ENCODE results near the gene CTDSP1. TPM values are rescaled to one million over a fixed set of nuclear protein-coding genes. Genes with fewer than 3 reads are reported as not detected.

CTDSP1 gene
- total RNA-seq, 2 experiments from 2014 or later, result 57.7 to 65.4 TPM

GRCh38 chr2:218400167-218400929 is 680 bp downstream of the CTDSP1 start:
- Mint-ChIP-seq H3K36me3 (ENCODE audit: low read depth) (peaks cover 16% of the 10 kb centered on the region), H3K4me1 (peaks cover 37% of the 10 kb centered on the region), H3K27me3 (peaks cover 6% of the 10 kb centered on the region), H3K27ac (peak overlapping the region; percentile 86), H3K9me3 (ENCODE audit: low read depth) (no peaks in the 10 kb centered on the region), H3K4me3 (peak overlapping the region; percentile 85)
- intact Hi-C loops (cut with DNase I, micrococcal nuclease), result loop anchor here in 1 of 2 experiments (10.0 kb wide), 1 partner anchor 1144 kb away; the partner anchor contains the start of genes CHPF and TMEM198
- ATAC-seq (no peak), DNase-seq (peak; percentile 57)
- CTCF ChIA-PET, result interaction anchor here (1.2 to 1.4 kb wide), 2 partner anchors 11 to 248 kb away, joined by 3 to 4 read pairs; no protein-coding TSS in a partner anchor
- POLR2A ChIA-PET, result interaction anchor here (1.1 kb wide), 1 partner anchor 114 kb away, joined by 5 read pairs; no protein-coding TSS in a partner anchor

GRCh38 chr2:218400930-218401881 is 1.5 kb downstream of the CTDSP1 start:
- H3K36me3 Mint-ChIP-seq (ENCODE audit: low read depth), result peaks cover 19% of the 10 kb centered on the region
- H3K27me3 Mint-ChIP-seq, result peaks cover 6% of the 10 kb centered on the region
- ATAC-seq, result no peak
- intact Hi-C loops (cut with DNase I, micrococcal nuclease), result loop anchor here in 1 of 2 experiments (10.0 kb wide), 1 partner anchor 1144 kb away; the partner anchor contains the start of genes CHPF and TMEM198
- H3K27ac Mint-ChIP-seq, result no peak overlapping the region
- H3K4me1 Mint-ChIP-seq, result peaks cover 41% of the 10 kb centered on the region
- peak overlapping the region; percentile 85 for H3K4me3 Mint-ChIP-seq
- no peak for DNase-seq
- ChIA-PET CTCF (interaction anchor here (0.9 to 1.4 kb wide), 2 partner anchors 247 to 600 kb away, joined by 3 to 4 read pairs; no protein-coding TSS in a partner anchor), POLR2A (interaction anchor here (0.6 kb wide), 1 partner anchor 455 kb away, joined by 3 read pairs; no protein-coding TSS in a partner anchor)
- H3K9me3 Mint-ChIP-seq (ENCODE audit: low read depth), result no peaks in the 10 kb centered on the region

GRCh38 chr2:218401890-218402289 is 2.2 kb downstream of the CTDSP1 start:
- CTCF ChIA-PET, result interaction anchor here (0.9 kb wide), 1 partner anchor 600 kb away, joined by 3 read pairs; no protein-coding TSS in a partner anchor
- DNase-seq (no peak), ATAC-seq (no peak)
- Mint-ChIP-seq H3K36me3 (ENCODE audit: low read depth) (peaks cover 19% of the 10 kb centered on the region), H3K4me3 (peak overlapping the region; percentile 85), H3K9me3 (ENCODE audit: low read depth) (no peaks in the 10 kb centered on the region), H3K4me1 (peaks cover 40% of the 10 kb centered on the region), H3K27me3 (peaks cover 5% of the 10 kb centered on the region), H3K27ac (no peak overlapping the region)
- intact Hi-C loops (cut with DNase I, micrococcal nuclease), result loop anchor here in 1 of 2 experiments (10.0 kb wide), 1 partner anchor 1143 kb away; the partner anchor contains the start of genes CHPF and TMEM198
- POLR2A ChIA-PET, result interaction anchor here (0.6 kb wide), 1 partner anchor 454 kb away, joined by 3 read pairs; no protein-coding TSS in a partner anchor

- H3K4me3 Mint-ChIP-seq, result no peak overlapping the region
- ATAC-seq (no peak), DNase-seq (no peak)
- H3K27ac Mint-ChIP-seq, result no peak overlapping the region
- ChIA-PET POLR2A (no interaction called here), CTCF (no interaction called here)
- peaks cover 19% of the 10 kb centered on the region for H3K36me3 Mint-ChIP-seq (ENCODE audit: low read depth)
- peaks cover 39% of the 10 kb centered on the region for H3K4me1 Mint-ChIP-seq
- no peaks in the 10 kb centered on the region for H3K9me3 Mint-ChIP-seq (ENCODE audit: low read depth)
- peaks cover 5% of the 10 kb centered on the region for H3K27me3 Mint-ChIP-seq
- intact Hi-C loops (cut with DNase I, micrococcal nuclease), result loop anchor here in 1 of 2 experiments (10.0 kb wide), 1 partner anchor 1142 kb away; the partner anchor contains the start of genes CHPF and TMEM198
Measured at GRCh38 chr2:218402491-218402901, 2.8 kb downstream of the CTDSP1 start.

- DNase-seq (no peak), ATAC-seq (no peak)
- Mint-ChIP-seq H3K27ac (no peak overlapping the region), H3K36me3 (ENCODE audit: low read depth) (peaks cover 19% of the 10 kb centered on the region), H3K4me3 (no peak overlapping the region), H3K27me3 (peaks cover 2% of the 10 kb centered on the region), H3K9me3 (ENCODE audit: low read depth) (no peaks in the 10 kb centered on the region), H3K4me1 (peaks cover 38% of the 10 kb centered on the region)
- POLR2A ChIA-PET, result no interaction called here
- CTCF ChIA-PET, result interaction anchor here (0.8 kb wide), 1 partner anchor 859 kb away, joined by 3 read pairs; no protein-coding TSS in a partner anchor
- intact Hi-C loops (cut with DNase I, micrococcal nuclease), result loop anchor here in 1 of 2 experiments (10.0 kb wide), 1 partner anchor 1142 kb away; the partner anchor contains the start of genes CHPF and TMEM198
Measured at GRCh38 chr2:218402911-218403411, 3.3 kb downstream of the CTDSP1 start.

- Mint-ChIP-seq H3K27me3 (peaks cover 5% of the 10 kb centered on the region), H3K36me3 (ENCODE audit: low read depth) (peaks cover 19% of the 10 kb centered on the region), H3K4me1 (peaks cover 40% of the 10 kb centered on the region), H3K4me3 (no peak overlapping the region), H3K9me3 (ENCODE audit: low read depth) (no peaks in the 10 kb centered on the region), H3K27ac (no peak overlapping the region)
- CTCF ChIA-PET, result interaction anchor here (0.6 to 1.0 kb wide), 3 partner anchors 9 to 858 kb away, joined by 3 to 7 read pairs (median 3); no protein-coding TSS in a partner anchor
- intact Hi-C loops (cut with DNase I, micrococcal nuclease), result loop anchor here in 1 of 2 experiments (10.0 kb wide), 1 partner anchor 1141 kb away; the partner anchor contains the start of genes CHPF and TMEM198
- POLR2A ChIA-PET, result interaction anchor here (1.1 kb wide), 1 partner anchor 113 kb away, joined by 4 read pairs; no protein-coding TSS in a partner anchor
- DNase-seq (no peak), ATAC-seq (no peak)
Measured at GRCh38 chr2:218403810-218404209, 4.1 kb downstream of the CTDSP1 start.

GRCh38 chr2:218404351-218405085 is 4.8 kb downstream of the CTDSP1 start:
- H3K9me3 Mint-ChIP-seq (ENCODE audit: low read depth), result no peaks in the 10 kb centered on the region
- intact Hi-C loops (cut with DNase I, micrococcal nuclease), result loop anchor here in 1 of 2 experiments (5.0 to 10.0 kb wide), 3 partner anchors 268 to 1140 kb away; partner anchors contain the start of genes CHPF, RNF25, STK36 and TMEM198
- H3K27ac Mint-ChIP-seq, result no peak overlapping the region
- ChIA-PET POLR2A (interaction anchor here (1.1 kb wide), 1 partner anchor 114 kb away, joined by 4 read pairs; no protein-coding TSS in a partner anchor), CTCF (interaction anchor here (0.7 to 1.0 kb wide), 3 partner anchors 61 to 575 kb away, joined by 3 to 7 read pairs (median 3); no protein-coding TSS in a partner anchor)
- peaks cover 19% of the 10 kb centered on the region for H3K36me3 Mint-ChIP-seq (ENCODE audit: low read depth)
- peaks cover 5% of the 10 kb centered on the region for H3K27me3 Mint-ChIP-seq
- H3K4me1 Mint-ChIP-seq, result peaks cover 40% of the 10 kb centered on the region
- no peak overlapping the region for H3K4me3 Mint-ChIP-seq
- ATAC-seq (no peak), DNase-seq (no peak)

GRCh38 chr2:218405086-218405745 is 5.5 kb downstream of the CTDSP1 start:
- Mint-ChIP-seq H3K9me3 (ENCODE audit: low read depth) (no peaks in the 10 kb centered on the region), H3K4me1 (peaks cover 40% of the 10 kb centered on the region), H3K27ac (peak overlapping the region; percentile 79), H3K36me3 (ENCODE audit: low read depth) (peaks cover 18% of the 10 kb centered on the region), H3K27me3 (peaks cover 5% of the 10 kb centered on the region), H3K4me3 (peak overlapping the region; percentile 74)
- no peak for DNase-seq
- POLR2A ChIA-PET, result interaction anchor here (1.1 kb wide), 1 partner anchor 115 kb away, joined by 4 read pairs; no protein-coding TSS in a partner anchor
- CTCF ChIA-PET, result interaction anchor here (0.7 to 1.0 kb wide), 3 partner anchors 61 to 575 kb away, joined by 3 to 7 read pairs (median 3); no protein-coding TSS in a partner anchor
- intact Hi-C loops (cut with DNase I, micrococcal nuclease), result loop anchor here in 1 of 2 experiments (5.0 to 10.0 kb wide), 3 partner anchors 267 to 1140 kb away; partner anchors contain the start of genes CHPF, RNF25, STK36 and TMEM198
- no peak for ATAC-seq

GRCh38 chr2:218405746-218406208 is 6.1 kb downstream of the CTDSP1 start:
- Mint-ChIP-seq H3K4me3 (peak overlapping the region; percentile 74), H3K27me3 (peaks cover 5% of the 10 kb centered on the region), H3K27ac (peak overlapping the region; percentile 79), H3K9me3 (ENCODE audit: low read depth) (no peaks in the 10 kb centered on the region), H3K4me1 (peaks cover 40% of the 10 kb centered on the region), H3K36me3 (ENCODE audit: low read depth) (peaks cover 18% of the 10 kb centered on the region)
- CTCF ChIA-PET, result no interaction called here
- peak; percentile 0 for ATAC-seq
- POLR2A ChIA-PET, result no interaction called here
- intact Hi-C loops (cut with DNase I, micrococcal nuclease), result loop anchor here (1.0 to 10.0 kb wide), 13 partner anchors 9 to 1139 kb away; partner anchors contain the start of genes CNOT9 (in 2 of the 2), USP37 (in 2 of the 2), AAMP (in 1 of the 2) and BCS1L (in 1 of the 2)
- DNase-seq, result peak; percentile 50

Measured in activated CD4-positive, alpha-beta T cell treated with anti-CD3 and anti-CD28 coated beads for 36 hours (primary cell).